Glomerular endothelial cell (primary cell): ENCODE results near the gene MMP24. TPM values are rescaled to one million over a fixed set of nuclear protein-coding genes. Genes with fewer than 3 reads are reported as not detected.
A peak's percentile ranks its signal among the peaks of the same experiment; 100 is the strongest.
"Not testable (repeated sequence)": the region's sequence is repeated elsewhere in the genome, so short reads cannot be mapped to it uniquely, and the experiment has no call there.

ENCODE experiments used
- DNase-seq: peaks from one replicate; pipeline ENCODE4 v3.0.0-alpha.2; 2011; ENCODE audit warnings: low read depth, low spot score; ENCODE audit errors: extremely low read depth
- total RNA-seq: library from RNA; depleted of rRNA; stranded (reverse); fragments of >200 nt; gene quantifications from 2 replicates; pipeline ENCODE4 v1.2.3, GENCODE V29; 2015

Gene MMP24
- total RNA-seq, result 0.88 and 6.5 TPM in 2 replicates

- DNase-seq, result no peak
Observed at GRCh38 chr20:35226126-35226883, at the start of gene MMP24. MMP24 (plus strand) TSS chr20:35226690; CDS start chr20:35226739, 49 bp downstream.

- no peak for DNase-seq
Observed at GRCh38 chr20:35179292-35180212, 46.9 kb upstream of the MMP24 start.

- no peak for DNase-seq
Observed at GRCh38 chr20:35180266-35180665, 46.2 kb upstream of the MMP24 start.

- no peak for DNase-seq
Observed at GRCh38 chr20:35181731-35182130, 44.8 kb upstream of the MMP24 start.

GRCh38 chr20:35186691-35187289, 39.7 kb upstream of the MMP24 start:
- not testable (repeated sequence) for DNase-seq

- no peak for DNase-seq
Observed at GRCh38 chr20:35187584-35188190, 38.8 kb upstream of the MMP24 start.

GRCh38 chr20:35189223-35189622, 37.3 kb upstream of the MMP24 start:
- not testable (repeated sequence) for DNase-seq

- DNase-seq, result no peak
Observed at GRCh38 chr20:35190556-35190955, 35.9 kb upstream of the MMP24 start.

GRCh38 chr20:35191419-35192117, 34.9 kb upstream of the MMP24 start:
- no peak for DNase-seq

GRCh38 chr20:35192118-35192872, 34.2 kb upstream of the MMP24 start:
- DNase-seq, result no peak

- not testable (repeated sequence) for DNase-seq
Observed at GRCh38 chr20:35193031-35193791, 33.3 kb upstream of the MMP24 start.

- no peak for DNase-seq
Observed at GRCh38 chr20:35196313-35196712, 30.2 kb upstream of the MMP24 start.

GRCh38 chr20:35199740-35200139, 26.8 kb upstream of the MMP24 start:
- no peak for DNase-seq

- DNase-seq, result no peak
Observed at GRCh38 chr20:35200267-35200666, 26.2 kb upstream of the MMP24 start.

- not testable (repeated sequence) for DNase-seq
Observed at GRCh38 chr20:35201467-35201866, 25.0 kb upstream of the MMP24 start.

GRCh38 chr20:35206802-35207201, 19.7 kb upstream of the MMP24 start:
- DNase-seq, result no peak

- peak; percentile 78 for DNase-seq
Observed at GRCh38 chr20:35207950-35208611, 18.4 kb upstream of the MMP24 start.
